Testis (tissue), 2 donors: ENCODE measurements around the gene CKLF.

Experiments
- POLR2A ChIP-seq: fragments of 450-650 bp; IDR thresholded peaks from one replicate; pipeline ENCODE4 v1.6.1; 2017; ENCODE audit warnings: antibody characterized with exemption, mild to moderate bottlenecking, moderate library complexity
- TF ChIP-seq, protein P1 (sequence below), 3 experiments: fragments of 450-650 bp in 2 of 3; fragments of 200-600 bp in 1 of 3; sonication (generic) in 1 of 3; IDR thresholded peaks; one replicate each; pipeline ENCODE4 v1.5.1; 2016 to 2019; ENCODE audit warnings: antibody characterized with exemption in 3 of 3, mild to moderate bottlenecking in 2 of 3, moderate library complexity in 1 of 3

DNA sequence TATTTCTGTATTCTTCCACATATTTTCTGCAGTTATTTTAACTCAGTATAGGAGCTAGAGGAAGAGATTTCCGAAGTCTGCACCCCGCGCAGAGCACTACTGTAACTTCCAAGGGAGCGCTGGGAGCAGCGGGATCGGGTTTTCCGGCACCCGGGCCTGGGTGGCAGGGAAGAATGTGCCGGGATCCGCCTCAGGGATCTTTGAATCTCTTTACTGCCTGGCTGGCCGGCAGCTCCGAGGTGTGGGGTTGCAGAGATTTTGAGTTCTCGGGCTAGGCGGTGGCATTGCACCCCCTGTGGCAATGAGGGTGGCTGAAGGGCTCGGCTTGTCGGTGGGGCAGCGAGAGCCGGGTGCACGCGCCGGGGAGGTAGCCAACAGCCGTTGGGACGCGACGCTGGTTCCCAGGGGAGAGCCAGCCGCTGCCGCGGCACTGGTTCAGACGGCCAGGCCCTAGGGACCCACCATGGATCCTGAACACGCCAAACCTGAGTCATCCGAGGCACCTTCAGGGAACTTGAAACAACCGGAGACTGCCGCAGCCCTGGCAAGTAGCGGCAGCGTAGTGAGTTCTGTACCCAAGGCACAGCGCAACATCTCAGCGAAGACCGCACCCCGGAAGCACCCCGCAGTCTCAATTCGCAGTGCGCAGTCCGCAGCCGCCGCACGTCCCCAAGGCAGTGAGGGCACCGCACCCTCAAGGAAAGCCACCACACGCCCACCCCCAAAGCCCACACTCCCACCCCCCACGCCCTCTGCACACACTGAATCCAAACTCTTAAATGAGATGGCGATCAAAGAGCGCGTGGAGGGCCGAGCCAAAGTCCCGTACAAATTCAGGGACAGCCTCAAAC, 13.9 kb downstream of the CKLF start, which contains the start of gene CMTM1:
- TF ChIP-seq, protein P1, sequence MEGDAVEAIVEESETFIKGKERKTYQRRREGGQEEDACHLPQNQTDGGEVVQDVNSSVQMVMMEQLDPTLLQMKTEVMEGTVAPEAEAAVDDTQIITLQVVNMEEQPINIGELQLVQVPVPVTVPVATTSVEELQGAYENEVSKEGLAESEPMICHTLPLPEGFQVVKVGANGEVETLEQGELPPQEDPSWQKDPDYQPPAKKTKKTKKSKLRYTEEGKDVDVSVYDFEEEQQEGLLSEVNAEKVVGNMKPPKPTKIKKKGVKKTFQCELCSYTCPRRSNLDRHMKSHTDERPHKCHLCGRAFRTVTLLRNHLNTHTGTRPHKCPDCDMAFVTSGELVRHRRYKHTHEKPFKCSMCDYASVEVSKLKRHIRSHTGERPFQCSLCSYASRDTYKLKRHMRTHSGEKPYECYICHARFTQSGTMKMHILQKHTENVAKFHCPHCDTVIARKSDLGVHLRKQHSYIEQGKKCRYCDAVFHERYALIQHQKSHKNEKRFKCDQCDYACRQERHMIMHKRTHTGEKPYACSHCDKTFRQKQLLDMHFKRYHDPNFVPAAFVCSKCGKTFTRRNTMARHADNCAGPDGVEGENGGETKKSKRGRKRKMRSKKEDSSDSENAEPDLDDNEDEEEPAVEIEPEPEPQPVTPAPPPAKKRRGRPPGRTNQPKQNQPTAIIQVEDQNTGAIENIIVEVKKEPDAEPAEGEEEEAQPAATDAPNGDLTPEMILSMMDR (IDR thresholded peaks at IDR 0.05), result no peak
- TF ChIP-seq POLR2A, result no peak
